B cell (primary cell): ENCODE data around the gene CACNB2. TPM values are rescaled to one million over a fixed set of nuclear protein-coding genes. Genes with fewer than 3 reads are reported as not detected.

Source experiments
- ATAC-seq: fragments of 200-7000 bp; cut with Tn5 transposase; one replicate; pipeline ENCODE4 v1.10.0; 2021; ENCODE audit warnings: low read depth, mild to moderate bottlenecking, moderate number of reproducible peaks, moderate library complexity
- CTCF ChIA-PET: fragments of 350-600 bp; sonication (Branson Sonifier 250); formaldehyde crosslinking; loops from one replicate; lab custom pipeline; 2021; ENCODE audit warnings: antibody characterized with exemption, inconsistent platforms; lab: Charles Lee
- POLR2A ChIA-PET: fragments of 350-600 bp; sonication (Branson Sonifier 250); formaldehyde crosslinking; loops from one replicate; lab custom pipeline; 2021; ENCODE audit warnings: antibody characterized with exemption; lab: Charles Lee
- DNase-seq: peaks from one replicate; pipeline ENCODE4 v3.0.0; 2013
- H2AFZ ChIP-seq: 2 replicates; pipeline ENCODE4 v1.6.1; 2012; ENCODE audit warnings: mild to moderate bottlenecking, low read depth, low read length; ENCODE audit not compliant: insufficient read depth, poor library complexity, severe bottlenecking
- H3K27ac ChIP-seq, 2 donors: 1 replicate in 1 of 2; 2 replicates in 1 of 2; pipeline ENCODE4 v1.5.1; 2012 to 2013; ENCODE audit warnings: low read length in 2 of 2, mild to moderate bottlenecking in 2 of 2, moderate library complexity in 1 of 2
- H3K27me3 ChIP-seq, 4 experiments: fragments of 200-600 bp in 1 of 4; sonication (generic) in 1 of 4; replicated peaks in 1 of 4; 1 replicate in 2 of 4; 2 replicates in 2 of 4; pipeline versions ENCODE4 v1.6.1 to v1.7.0; 2013 to 2016; ENCODE audit warnings: low read length in 3 of 4, mild to moderate bottlenecking in 2 of 4, mixed read lengths in 1 of 4, moderate library complexity in 1 of 4; ENCODE audit not compliant: insufficient read depth in 4 of 4, control insufficient read depth in 3 of 4; ENCODE audit errors: control extremely low read depth in 1 of 4
- H3K36me3 ChIP-seq, 2 experiments: replicated peaks in 1 of 2; 1 replicate in 1 of 2; 2 replicates in 1 of 2; pipeline versions ENCODE4 v1.6.1 to v1.7.1; 2013; ENCODE audit warnings: low read length in 1 of 2; ENCODE audit not compliant: insufficient read depth in 2 of 2, control insufficient read depth in 1 of 2; ENCODE audit errors: control extremely low read depth in 1 of 2, extremely low read depth in 1 of 2
- H3K4me1 ChIP-seq, 2 donors: fragments of 200-600 bp in 1 of 2; sonication (generic) in 1 of 2; 1 replicate in 1 of 2; 2 replicates in 1 of 2; pipeline versions ENCODE4 v1.5.1 to v1.6.1; 2013 to 2017; ENCODE audit warnings: low read length in 2 of 2; ENCODE audit not compliant: control insufficient read depth in 2 of 2, insufficient read depth in 2 of 2
- H3K4me2 ChIP-seq: replicated peaks from 2 replicates; pipeline ENCODE3; 2012; ENCODE audit warnings: mild to moderate bottlenecking, low read depth, low read length; ENCODE audit not compliant: poor library complexity, severe bottlenecking
- H3K4me3 ChIP-seq, 5 experiments: fragments of 200-600 bp in 1 of 5; sonication (generic) in 1 of 5; 1 replicate in 3 of 5; 2 replicates in 2 of 5; pipeline versions ENCODE4 v1.5.1 to v1.7.0; 2011 to 2016; ENCODE audit warnings: low read length in 4 of 5, mild to moderate bottlenecking in 4 of 5, low read depth in 2 of 5, control low read depth in 1 of 5, moderate library complexity in 1 of 5; ENCODE audit not compliant: insufficient read depth in 1 of 5; ENCODE audit errors: control extremely low read depth in 1 of 5, extremely low read depth in 1 of 5
- H3K79me2 ChIP-seq: fragments of 200-600 bp; sonication (generic); one replicate; pipeline ENCODE4 v1.6.0; 2016; ENCODE audit warnings: low read length; ENCODE audit not compliant: control insufficient read depth, insufficient read depth
- H3K9ac ChIP-seq: fragments of 200-600 bp; sonication (generic); 2 replicates; pipeline ENCODE4 v1.6.1; 2017; ENCODE audit warnings: mild to moderate bottlenecking, low read length, moderate library complexity
- H3K9me3 ChIP-seq, 3 donors: one replicate each; pipeline versions ENCODE4 v1.6.1 to v1.7.1; 2013; ENCODE audit warnings: low read length in 2 of 3; ENCODE audit not compliant: control insufficient read depth in 2 of 3, insufficient read depth in 1 of 3; ENCODE audit errors: control extremely low read depth in 1 of 3
- H4K20me1 ChIP-seq: 2 replicates; pipeline ENCODE4 v1.6.0; 2012; ENCODE audit warnings: mild to moderate bottlenecking, low read length; ENCODE audit not compliant: insufficient read depth, control insufficient read depth, poor library complexity, severe bottlenecking
- H3K27ac Mint-ChIP-seq: one replicate; pipeline ENCODE4 v1.8.0; 2021; ENCODE audit warnings: mixed read lengths
- H3K27me3 Mint-ChIP-seq: one replicate; pipeline ENCODE4 v1.8.0; 2021; ENCODE audit warnings: mixed read lengths
- H3K4me1 Mint-ChIP-seq: one replicate; pipeline ENCODE4 v1.8.0; 2021; ENCODE audit warnings: mixed read lengths
- H3K4me3 Mint-ChIP-seq: one replicate; pipeline ENCODE4 v1.8.0; 2021; ENCODE audit warnings: mixed read lengths
- H3K9me3 Mint-ChIP-seq: one replicate; pipeline ENCODE4 v1.8.0; 2022; ENCODE audit warnings: mixed read lengths; ENCODE audit not compliant: insufficient read depth
- CTCF ChIP-seq: fragments of 200-600 bp; IDR thresholded peaks from one replicate; pipeline ENCODE4 v1.8.0; 2022; ENCODE audit warnings: antibody characterized with exemption, mild to moderate bottlenecking
- EZH2 ChIP-seq: IDR thresholded peaks from 2 replicates; pipeline ENCODE4 v1.6.1; 2012; ENCODE audit warnings: borderline replicate concordance, low read depth, mild to moderate bottlenecking, moderate library complexity, low read length; ENCODE audit not compliant: insufficient read depth, poor library complexity, severe bottlenecking
- WGBS: methylation state at CpG from one replicate; pipeline ENCODE4 v1.1.5; 2013; ENCODE audit warnings: missing lambda C conversion rate; ENCODE audit not compliant: insufficient coverage; 5-methylcytosine and 5-hydroxymethylcytosine counted together
- intact Hi-C: fragments of 100-400 bp; cut with micrococcal nuclease; formaldehyde crosslinking; loops from one replicate; pipeline ENCODE4 v1.10.0; 2022
- polyA plus RNA-seq: library from polyadenylated mRNA; depleted of rRNA; stranded (reverse); fragments of >200 nt; gene quantifications from 2 replicates; pipeline ENCODE4 v1.2.3, GENCODE V29; 2012
- total RNA-seq, 2 donors: library from RNA; stranded (reverse); fragments of 120-200 nt in 1 of 2; gene quantifications; 1 replicate in 1 of 2; 2 replicates in 1 of 2; pipeline versions ENCODE4 v1.2.3 to v1.2.4, GENCODE V29; 2013 to 2022

Gene CACNB2
- total and polyA plus RNA-seq, 2 donors (not counting 1 experiment from before 2014, with no cell fraction given), result not detected

GRCh38 chr10:18328941-18329340, 188.7 kb downstream of the CACNB2 start:
- ChIA-PET POLR2A (no interaction called here), CTCF (no interaction called here)
- Mint-ChIP-seq H3K4me1 (no peaks in the 10 kb centered on the region), H3K27me3 (no peaks in the 10 kb centered on the region), H3K4me3 (no peak overlapping the region), H3K9me3 (no peaks in the 10 kb centered on the region), H3K27ac (no peak overlapping the region)
- no peak for TF ChIP-seq EZH2
- TF ChIP-seq CTCF, result no peak
- no peaks in the 10 kb centered on the region for H3K79me2 ChIP-seq
- intact Hi-C loops, result no loop called here
- H3K9ac ChIP-seq, result no peak overlapping the region
- no peaks in the 10 kb centered on the region for H3K36me3 ChIP-seq
- H3K4me2 ChIP-seq, result no peak overlapping the region
- H3K4me3 ChIP-seq, result no peak overlapping the region
- no peak overlapping the region for H3K27ac ChIP-seq
- no peaks in the 10 kb centered on the region for H4K20me1 ChIP-seq
- no peaks in the 10 kb centered on the region for H3K4me1 ChIP-seq
- ATAC-seq (no peak), DNase-seq (no peak)
- H3K27me3 ChIP-seq, result peaks cover 0 to 4% (median 0%) of the 10 kb centered on the region in 4 experiments
- no peak overlapping the region for H2AFZ ChIP-seq
- no peaks in the 10 kb centered on the region for H3K9me3 ChIP-seq
- WGBS, result no CpG with 5 or more reads among the region's 2 CpGs

- Histone ChIP-seq H3K9me3 (no peaks in the 10 kb centered on the region), H3K27me3 (peaks cover 0 to 4% (median 0%) of the 10 kb centered on the region in 4 experiments), H3K9ac (no peak overlapping the region), H4K20me1 (no peaks in the 10 kb centered on the region), H2AFZ (no peak overlapping the region), H3K27ac (no peak overlapping the region), H3K4me1 (no peaks in the 10 kb centered on the region), H3K4me3 (no peak overlapping the region), H3K36me3 (no peaks in the 10 kb centered on the region), H3K4me2 (no peak overlapping the region), H3K79me2 (no peaks in the 10 kb centered on the region)
- Mint-ChIP-seq H3K27me3 (no peaks in the 10 kb centered on the region), H3K9me3 (no peaks in the 10 kb centered on the region), H3K4me1 (no peaks in the 10 kb centered on the region), H3K4me3 (no peak overlapping the region), H3K27ac (no peak overlapping the region)
- ChIA-PET CTCF (no interaction called here), POLR2A (no interaction called here)
- 81% methylated on average over 3 of the region's 4 CpGs for WGBS
- TF ChIP-seq EZH2 (no peak), CTCF (no peak)
- intact Hi-C loops, result no loop called here
- DNase-seq (no peak), ATAC-seq (no peak)
Measured at GRCh38 chr10:18332048-18332447, 191.8 kb downstream of the CACNB2 start.
